H1 (cell line): ENCODE results near the gene SOCS7. TPM values are rescaled to one million over a fixed set of nuclear protein-coding genes. Genes with fewer than 3 reads are reported as not detected.

Experiments
- CTCF ChIA-PET: fragments of 300-600 bp; sonication (Branson Sonifier 250); formaldehyde crosslinking; loops from one replicate; lab custom pipeline; 2021; ENCODE audit not compliant: partially characterized antibody; lab: Charles Lee
- POLR2A ChIA-PET: fragments of 300-600 bp; sonication (Branson Sonifier 250); formaldehyde crosslinking; loops from one replicate; lab custom pipeline; 2021; ENCODE audit warnings: inconsistent platforms; ENCODE audit not compliant: partially characterized antibody; lab: Charles Lee
- DNase-seq, 2 experiments: peaks; one replicate each; pipeline versions ENCODE4 v3.0.0 to v3.0.0-alpha.2; 2010 to 2022; ENCODE audit warnings: low spot score in 2 of 2, low read depth in 1 of 2, mixed read lengths in 1 of 2
- FAIRE-seq: peaks from 2 replicates; lab custom pipeline; 2011; peaks lifted over from hg19 to GRCh38; lab: Jason Lieb, UNC
- H2AFZ ChIP-seq: 2 replicates; pipeline ENCODE4 v1.8.1; 2012; ENCODE audit warnings: low read length, inconsistent platforms
- H2AK5ac ChIP-seq: 2 replicates; pipeline ENCODE4 v1.6.1; 2013; ENCODE audit warnings: low read depth, low read length
- H2BK120ac ChIP-seq: replicated peaks from 2 replicates; pipeline ENCODE3; 2013; ENCODE audit warnings: low read depth, low read length, inconsistent platforms
- H2BK12ac ChIP-seq: 2 replicates; pipeline ENCODE4 v1.6.1; 2013; ENCODE audit warnings: low read depth, low read length
- H2BK15ac ChIP-seq: 2 replicates; pipeline ENCODE4 v1.6.1; 2013; ENCODE audit warnings: low read length
- H2BK20ac ChIP-seq: 2 replicates; pipeline ENCODE4 v1.6.1; 2013; ENCODE audit warnings: low read length
- H2BK5ac ChIP-seq: 2 replicates; pipeline ENCODE4 v1.6.1; 2013; ENCODE audit warnings: low read depth, low read length
- H3K14ac ChIP-seq: 2 replicates; pipeline ENCODE4 v1.6.1; 2013; ENCODE audit warnings: inconsistent platforms; ENCODE audit not compliant: insufficient read length
- H3K18ac ChIP-seq: 2 replicates; pipeline ENCODE4 v1.6.1; 2013; ENCODE audit warnings: low read length; ENCODE audit errors: extremely low read depth
- H3K23ac ChIP-seq: 2 replicates; pipeline ENCODE4 v1.6.1; 2013; ENCODE audit warnings: inconsistent platforms; ENCODE audit not compliant: insufficient read length
- H3K23me2 ChIP-seq: 2 replicates; pipeline ENCODE4 v1.6.1; 2013; ENCODE audit warnings: low read depth, low read length
- H3K27ac ChIP-seq: 2 replicates; pipeline ENCODE4 v1.6.1; 2011; ENCODE audit warnings: low read depth, low read length, inconsistent platforms
- H3K27me3 ChIP-seq, 4 experiments: replicated peaks in 1 of 4; 1 replicate in 1 of 4; 2 replicates in 3 of 4; pipeline versions ENCODE4 v1.6.1 to v1.8.1; 2011 to 2013; ENCODE audit warnings: low read length in 3 of 4, mild to moderate bottlenecking in 3 of 4, inconsistent platforms in 2 of 4, mixed read lengths in 2 of 4, moderate library complexity in 1 of 4; ENCODE audit not compliant: control insufficient read depth in 3 of 4, insufficient read depth in 3 of 4; ENCODE audit errors: extremely low read depth in 1 of 4
- H3K36me3 ChIP-seq, 4 experiments: 2 replicates each; pipeline versions ENCODE4 v1.6.1 to v1.8.1; 2011 to 2013; ENCODE audit warnings: mild to moderate bottlenecking in 4 of 4, low read length in 3 of 4, moderate library complexity in 2 of 4, control low read depth in 1 of 4, inconsistent platforms in 1 of 4; ENCODE audit not compliant: insufficient read depth in 4 of 4, control insufficient read depth in 2 of 4
- H3K4ac ChIP-seq: replicated peaks from 2 replicates; pipeline ENCODE3; 2013; ENCODE audit warnings: low read length, low read depth, mixed read lengths, inconsistent platforms; ENCODE audit not compliant: insufficient read length
- H3K4me1 ChIP-seq, 4 experiments: replicated peaks in 1 of 4; 1 replicate in 1 of 4; 2 replicates in 3 of 4; pipeline versions ENCODE4 v1.6.1 to v1.8.1; 2011 to 2013; ENCODE audit warnings: low read length in 3 of 4, inconsistent platforms in 2 of 4, mixed read lengths in 1 of 4; ENCODE audit not compliant: insufficient read depth in 4 of 4, control insufficient read depth in 3 of 4
- H3K4me2 ChIP-seq, 2 experiments: 2 replicates each; pipeline versions ENCODE4 v1.6.1 to v1.8.1; 2011 to 2013; ENCODE audit warnings: low read depth in 2 of 2, low read length in 2 of 2, control low read depth in 1 of 2, inconsistent platforms in 1 of 2, mild to moderate bottlenecking in 1 of 2; ENCODE audit not compliant: insufficient read depth in 1 of 2
- H3K4me3 ChIP-seq, 4 experiments: fragments of 200-600, 300-600 bp in 1 of 4; sonication (generic), shearing (Covaris generic), sonication (Bioruptor Twin) in 1 of 4; 2 replicates each; pipeline versions ENCODE4 v1.5.1 to v1.8.1; 2011 to 2016; ENCODE audit warnings: low read length in 4 of 4, low read depth in 3 of 4, control low read depth in 2 of 4, inconsistent platforms in 2 of 4, mild to moderate bottlenecking in 2 of 4, mixed read lengths in 1 of 4, moderate library complexity in 1 of 4; ENCODE audit not compliant: insufficient read depth in 2 of 4; ENCODE audit errors: extremely low read depth in 1 of 4
- H3K56ac ChIP-seq: replicated peaks from 2 replicates; pipeline ENCODE3; 2013; ENCODE audit warnings: low read depth, mild to moderate bottlenecking, mixed read lengths, low read length, inconsistent platforms; ENCODE audit not compliant: insufficient read length
- H3K79me1 ChIP-seq: 2 replicates; pipeline ENCODE4 v1.6.1; 2013; ENCODE audit warnings: low read depth, low read length, control low read depth
- H3K79me2 ChIP-seq, 2 experiments: 2 replicates each; pipeline versions ENCODE4 v1.6.1 to v1.8.1; 2012 to 2013; ENCODE audit warnings: low read length in 2 of 2, mild to moderate bottlenecking in 2 of 2, inconsistent platforms in 1 of 2; ENCODE audit not compliant: insufficient read depth in 2 of 2, control insufficient read depth in 1 of 2
- H3K9ac ChIP-seq, 4 experiments: replicated peaks in 1 of 4; 1 replicate in 1 of 4; 2 replicates in 3 of 4; pipeline versions ENCODE4 v1.6.1 to v1.8.1; 2011 to 2013; ENCODE audit warnings: low read depth in 3 of 4, low read length in 3 of 4, control low read depth in 2 of 4, mild to moderate bottlenecking in 2 of 4, moderate library complexity in 2 of 4, inconsistent platforms in 1 of 4; ENCODE audit errors: extremely low read depth in 1 of 4
- H3K9me3 ChIP-seq, 2 experiments: 2 replicates each; pipeline versions ENCODE4 v1.6.1 to v1.8.1; 2012 to 2013; ENCODE audit warnings: mild to moderate bottlenecking in 2 of 2, moderate library complexity in 2 of 2, control low read depth in 1 of 2, inconsistent platforms in 1 of 2, low read depth in 1 of 2, low read length in 1 of 2, mixed read lengths in 1 of 2; ENCODE audit not compliant: insufficient read depth in 2 of 2
- H4K20me1 ChIP-seq, 2 experiments: replicated peaks in 1 of 2; 2 replicates each; pipeline versions ENCODE3 to v1.8.1; 2011 to 2013; ENCODE audit warnings: inconsistent platforms in 2 of 2, low read length in 2 of 2, mild to moderate bottlenecking in 1 of 2; ENCODE audit not compliant: insufficient read depth in 2 of 2, control insufficient read depth in 1 of 2
- H4K5ac ChIP-seq: 2 replicates; pipeline ENCODE4 v1.6.1; 2013; ENCODE audit warnings: low read length, low read depth, mixed read lengths, inconsistent platforms; ENCODE audit not compliant: insufficient read length
- H4K8ac ChIP-seq: 2 replicates; pipeline ENCODE4 v1.8.0; 2013; ENCODE audit warnings: mild to moderate bottlenecking, moderate library complexity, low read length, inconsistent platforms; ENCODE audit not compliant: insufficient read depth; ENCODE audit errors: extremely low read depth
- H4K91ac ChIP-seq: replicated peaks from 2 replicates; pipeline ENCODE3; 2013; ENCODE audit warnings: low read length, mixed read lengths, inconsistent platforms; ENCODE audit not compliant: insufficient read length
- KDM5A ChIP-seq: fragments of 200-600 bp; IDR thresholded peaks from 2 replicates; pipeline ENCODE4 v1.7.1; 2012; ENCODE audit warnings: mild to moderate bottlenecking, low read length, inconsistent platforms, mixed read lengths
- RNF2 ChIP-seq: fragments of 200-900, 300-1000 bp; sonication (generic); IDR thresholded peaks from 2 replicates; pipeline ENCODE4 v1.7.1; 2016; ENCODE audit warnings: borderline replicate concordance, low read depth, mild to moderate bottlenecking, antibody characterized with exemption, low read length; ENCODE audit not compliant: poor library complexity, severe bottlenecking; ENCODE audit errors: missing control alignments
- SIN3A ChIP-seq, 2 experiments: IDR thresholded peaks in 1 of 2; conservative IDR thresholded peaks in 1 of 2; 2 replicates each; pipeline ENCODE4 v1.6.1; 2011 to 2012; ENCODE audit warnings: low read length in 2 of 2, improper control_type of control experiment in 1 of 2, low read depth in 1 of 2, mild to moderate bottlenecking in 1 of 2
- WGBS, 2 experiments: shearing (Covaris generic) in 1 of 2; methylation state at CpG; one replicate each; pipeline versions ENCODE4 v1.1.6 to v1.1.7; 2013 to 2015; ENCODE audit warnings: low lambda C conversion rate in 2 of 2, mixed read lengths in 2 of 2, inconsistent platforms in 1 of 2, low coverage in 1 of 2, missing lambda C conversion rate in 1 of 2; ENCODE audit not compliant: insufficient replicate concordance in 2 of 2, insufficient coverage in 1 of 2, insufficient read length in 1 of 2; ENCODE audit errors: extremely low coverage in 1 of 2, missing lambda C conversion rate in 1 of 2; 5-methylcytosine and 5-hydroxymethylcytosine counted together
- polyA plus RNA-seq, 7 experiments: library from polyadenylated mRNA; depleted of rRNA in 3 of 7; stranded (reverse) in 5 of 7; unstranded in 2 of 7; fragments of >200 nt in 5 of 7; fragments of 200-250 nt in 2 of 7; gene quantifications; 1 replicate in 5 of 7; 2 replicates in 1 of 7; 4 replicates in 1 of 7; pipeline versions ENCODE4 v1.2.1 to v1.2.3, GENCODE V29; 2011 to 2013; ENCODE audit warnings: missing spikeins in 2 of 7, mixed read lengths in 2 of 7
- total RNA-seq: library from RNA; stranded (reverse); fragmentation: NEBNext Ultra II Directional; extraction: Animal tissue kit (Norgen Biotek cat#: 25700); gene quantifications from 2 replicates; pipeline ENCODE4 v1.2.1, GENCODE V29; 2021

The SOCS7 gene
- total and polyA plus RNA-seq, 2 of the 8 experiments (the other 6 are each of a cell fraction or from before 2014, with no cell fraction given): 13.5 to 26.9 TPM

DNA sequence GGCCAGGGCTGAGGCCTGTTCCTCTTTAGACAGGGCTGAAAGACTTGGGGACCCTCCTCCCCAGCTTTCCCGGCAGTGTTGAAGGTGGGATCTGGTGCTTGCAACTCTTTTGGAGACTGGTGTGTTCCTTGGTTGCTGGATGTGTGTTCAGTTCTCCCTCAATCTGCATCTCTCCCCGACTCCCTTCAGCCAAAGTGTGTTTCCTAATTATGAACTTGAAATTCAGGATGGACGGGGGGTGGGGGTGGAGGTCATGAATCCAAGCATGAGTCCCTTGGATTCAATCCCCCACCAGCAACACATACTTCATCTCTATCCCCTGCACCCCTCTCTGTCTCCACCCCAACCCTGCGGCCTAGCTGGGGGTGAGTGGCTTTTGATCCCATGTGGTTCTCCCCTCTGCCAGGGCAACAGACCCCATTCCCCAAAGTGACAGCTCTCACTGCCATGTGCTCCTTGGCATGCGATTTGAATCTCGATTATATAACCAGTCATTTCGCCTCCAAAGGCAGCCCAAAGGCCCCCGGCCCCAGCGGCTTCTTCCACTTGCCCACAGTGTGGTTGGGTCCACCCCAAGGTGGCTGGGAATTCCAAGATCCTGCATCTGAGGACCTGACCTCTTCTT lies 77.9 kb downstream of the SOCS7 start:
- peaks cover 19 to 29% (median 25%) of the 10 kb centered on the region in 4 experiments for H3K4me1 ChIP-seq
- H3K36me3 ChIP-seq: no peaks in the 10 kb centered on the region
- H3K56ac ChIP-seq: no peak overlapping the region
- TF ChIP-seq RNF2: no peak
- no peak for TF ChIP-seq KDM5A
- peak in 1 of 2 experiments; percentile 4; a peak in 1 of 4 replicates for TF ChIP-seq SIN3A (conservative IDR thresholded peaks at IDR 0.05 in 1 of 2, IDR thresholded peaks at IDR 0.05 in 1 of 2; ENCODE audit: low read depth in 1 of 2, low read length in 2 of 2)
- no peak overlapping the region for H3K14ac ChIP-seq
- peaks cover 6% of the 10 kb centered on the region for H3K23me2 ChIP-seq
- H2BK15ac ChIP-seq: no peak overlapping the region
- H2AK5ac ChIP-seq: no peak overlapping the region
- no peak overlapping the region for H3K23ac ChIP-seq
- peak overlapping the region; percentile 81 to 90 for H3K4me2 ChIP-seq
- H4K5ac ChIP-seq: no peak overlapping the region
- no peaks in the 10 kb centered on the region for H3K9me3 ChIP-seq
- H2BK5ac ChIP-seq: 0 out of 2 replicates have a peak overlapping the region, but pooled peaks have one; percentile 1
- WGBS, 2 experiments: 67% methylated on average over 9 of the region's 9 CpGs; no CpG with 5 or more reads in 1 of the 2 experiments
- peaks cover 14% of the 10 kb centered on the region for H3K79me1 ChIP-seq
- peak overlapping the region; percentile 66 to 91 (median 72); a peak in 7 of 8 replicates for H3K4me3 ChIP-seq
- POLR2A ChIA-PET: interaction anchor here (0.9 to 7.6 kb wide), 10 partner anchors 8 to 29 kb away, joined by 3 to 72 read pairs (median 6); no protein-coding TSS in a partner anchor
- H3K4ac ChIP-seq: no peak overlapping the region
- H3K79me2 ChIP-seq: peaks cover 0 to 60% of the 10 kb centered on the region in 2 experiments; a peak in 2 of 4 replicates
- no peaks in the 10 kb centered on the region for H3K27me3 ChIP-seq
- H4K8ac ChIP-seq: no peak overlapping the region
- FAIRE-seq (no peak), DNase-seq (no peak)
- peak overlapping the region; percentile 4 for H3K18ac ChIP-seq
- no peak overlapping the region for H2AFZ ChIP-seq
- CTCF ChIA-PET: interaction anchor here (1.0 to 24.5 kb wide), 8 partner anchors 10 to 238 kb away, joined by 3 to 400 read pairs (median 5); partner anchors contain the start of genes GPR179 and SOCS7
- H2BK12ac ChIP-seq: no peak overlapping the region; the same call in 1 of the 2 replicates
- H3K9ac ChIP-seq: no peak overlapping the region; a peak in 1 of 7 replicates
- no peak overlapping the region for H2BK120ac ChIP-seq
- H2BK20ac ChIP-seq: no peak overlapping the region
- H4K20me1 ChIP-seq: peaks cover 4 to 10% of the 10 kb centered on the region in 2 experiments
- H3K27ac ChIP-seq: no peak overlapping the region; the same call in 1 of the 2 replicates
- H4K91ac ChIP-seq: no peak overlapping the region
